Stimulated activated CD8-positive, alpha-beta memory T cell treated with anti-CD3 and anti-CD28 coated beads, Interleukin-15, amount 100 ng/mL, for 1 hour (primary cell): Measurements from ENCODE around the gene BCL11B.

Source experiments
- DNase-seq: peaks from one replicate; pipeline ENCODE4 v3.0.0-alpha.2; 2020; ENCODE audit warnings: low read depth

The BCL11B gene

GRCh38 chr14:99224116-99224910 lies 47.7 kb downstream of the BCL11B start:
- DNase-seq = no peak

GRCh38 chr14:99221445-99221844 lies 50.6 kb downstream of the BCL11B start:
- DNase-seq = no peak

GRCh38 chr14:99217066-99217955 lies 54.7 kb downstream of the BCL11B start:
- DNase-seq = no peak

- no peak for DNase-seq
Observed at GRCh38 chr14:99216191-99216590, 55.8 kb downstream of the BCL11B start.

GRCh38 chr14:99215277-99215676 lies 56.7 kb downstream of the BCL11B start:
- no peak for DNase-seq

GRCh38 chr14:99214701-99215100 lies 57.3 kb downstream of the BCL11B start:
- DNase-seq = no peak

GRCh38 chr14:99213527-99213971 lies 58.4 kb downstream of the BCL11B start:
- no peak for DNase-seq

GRCh38 chr14:99213101-99213500 lies 58.9 kb downstream of the BCL11B start:
- DNase-seq = no peak

GRCh38 chr14:99212646-99213045 lies 59.4 kb downstream of the BCL11B start:
- DNase-seq = no peak

GRCh38 chr14:99212199-99212598 lies 59.8 kb downstream of the BCL11B start:
- DNase-seq = no peak

GRCh38 chr14:99211410-99211809 lies 60.6 kb downstream of the BCL11B start:
- DNase-seq = no peak

GRCh38 chr14:99210333-99210732 lies 61.7 kb downstream of the BCL11B start:
- no peak for DNase-seq

GRCh38 chr14:99209409-99209808 lies 62.6 kb downstream of the BCL11B start:
- no peak for DNase-seq

GRCh38 chr14:99208318-99208717 lies 63.7 kb downstream of the BCL11B start:
- DNase-seq = no peak

- DNase-seq = no peak
Observed at GRCh38 chr14:99207456-99207855, 64.5 kb downstream of the BCL11B start.

GRCh38 chr14:99206090-99206489 lies 65.9 kb downstream of the BCL11B start:
- no peak for DNase-seq

- DNase-seq = no peak
Observed at GRCh38 chr14:99205086-99205688, 66.8 kb downstream of the BCL11B start.

GRCh38 chr14:99203801-99204200 lies 68.2 kb downstream of the BCL11B start:
- no peak for DNase-seq

GRCh38 chr14:99203080-99203479 lies 68.9 kb downstream of the BCL11B start:
- no peak for DNase-seq

- DNase-seq = no peak
Observed at GRCh38 chr14:99202516-99202915, 69.5 kb downstream of the BCL11B start.

GRCh38 chr14:99201351-99202073 lies 70.5 kb downstream of the BCL11B start:
- no peak for DNase-seq

GRCh38 chr14:99200654-99201005 lies 71.4 kb downstream of the BCL11B start:
- no peak for DNase-seq
